ENCODE measurements around the gene WWOX. TPM values are rescaled to one million over a fixed set of nuclear protein-coding genes. Genes with fewer than 3 reads are reported as not detected.

The WWOX gene
- total and polyA plus RNA-seq, 2 donors (not counting 3 experiments of a cell fraction or from before 2014, with no cell fraction given): 6.2 to 12.5 TPM

DNA sequence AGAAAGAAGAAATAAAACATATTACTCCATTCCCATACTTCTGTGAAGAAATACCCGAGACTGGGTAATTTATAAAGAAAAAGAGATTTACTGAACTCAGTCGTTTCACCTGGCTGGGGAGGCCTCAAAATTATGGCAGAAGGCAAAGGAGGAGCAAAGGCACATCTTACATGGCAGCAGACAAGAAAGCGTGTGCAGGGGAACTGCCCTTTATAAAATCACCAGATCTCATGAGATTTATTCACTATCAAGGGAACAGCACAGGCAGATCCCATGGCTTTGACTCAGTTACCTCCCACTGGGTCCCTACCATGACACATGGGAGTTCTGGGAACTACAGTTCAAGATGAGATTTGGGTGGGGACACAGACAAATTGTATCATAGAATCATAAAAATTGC is 365.4 kb downstream of the WWOX start:
- no peaks in the 10 kb centered on the region for H3K79me2 ChIP-seq (ENCODE audit: control insufficient read depth, insufficient read depth, low read length)
- no peak overlapping the region for H2AFZ ChIP-seq (ENCODE audit: low read depth, low read length)
- intact Hi-C loops (cut with micrococcal nuclease) (no loop called here), dilution Hi-C loops (cut with MboI; ENCODE audit: extremely low pct_ligation_motif_present, low sequenced_read_pairs) (no loop called here)
- FAIRE-seq: no peak
- POLR2A ChIA-PET: no interaction called here
- CTCF ChIA-PET: no interaction called here
- no peak for DNase-seq (ENCODE audit: low read depth, low spot score)
- no peaks in the 10 kb centered on the region for H3K27me3 ChIP-seq (ENCODE audit: control insufficient read depth in 2 of 2, insufficient read depth in 2 of 2, low read length in 2 of 2)
- no TSS peak for BruUV-seq (replicated peaks)
- H3K4me2 ChIP-seq (ENCODE audit: insufficient read depth, low read length): no peak overlapping the region
- H3K9ac ChIP-seq (replicated peaks; ENCODE audit: extremely low read depth, insufficient read depth, low read length): no peak overlapping the region
- no peak overlapping the region for H3K27ac ChIP-seq (ENCODE audit: insufficient read depth, low read depth, low read length)
- H3K4me3 ChIP-seq (replicated peaks in 1 of 3; ENCODE audit: insufficient read depth in 1 of 3, low read depth in 1 of 3, low read length in 3 of 3): no peak overlapping the region
- H3K4me1 ChIP-seq (ENCODE audit: control insufficient read depth, extremely low read depth, insufficient read depth, low read length): no peaks in the 10 kb centered on the region
- H3K36me3 ChIP-seq (ENCODE audit: control insufficient read depth in 2 of 2, extremely low read depth in 1 of 2, insufficient read depth in 2 of 2, low read length in 2 of 2): no peaks in the 10 kb centered on the region
- H3K9me1 ChIP-seq (replicated peaks; ENCODE audit: control insufficient read depth, extremely low read depth, insufficient read depth, low read length): no peaks in the 10 kb centered on the region
- TF ChIP-seq GATA2 (IDR thresholded peaks at IDR 0.05; ENCODE audit: insufficient read depth, insufficient read length, low read depth, low read length): no peak
- TF ChIP-seq, protein P1, sequence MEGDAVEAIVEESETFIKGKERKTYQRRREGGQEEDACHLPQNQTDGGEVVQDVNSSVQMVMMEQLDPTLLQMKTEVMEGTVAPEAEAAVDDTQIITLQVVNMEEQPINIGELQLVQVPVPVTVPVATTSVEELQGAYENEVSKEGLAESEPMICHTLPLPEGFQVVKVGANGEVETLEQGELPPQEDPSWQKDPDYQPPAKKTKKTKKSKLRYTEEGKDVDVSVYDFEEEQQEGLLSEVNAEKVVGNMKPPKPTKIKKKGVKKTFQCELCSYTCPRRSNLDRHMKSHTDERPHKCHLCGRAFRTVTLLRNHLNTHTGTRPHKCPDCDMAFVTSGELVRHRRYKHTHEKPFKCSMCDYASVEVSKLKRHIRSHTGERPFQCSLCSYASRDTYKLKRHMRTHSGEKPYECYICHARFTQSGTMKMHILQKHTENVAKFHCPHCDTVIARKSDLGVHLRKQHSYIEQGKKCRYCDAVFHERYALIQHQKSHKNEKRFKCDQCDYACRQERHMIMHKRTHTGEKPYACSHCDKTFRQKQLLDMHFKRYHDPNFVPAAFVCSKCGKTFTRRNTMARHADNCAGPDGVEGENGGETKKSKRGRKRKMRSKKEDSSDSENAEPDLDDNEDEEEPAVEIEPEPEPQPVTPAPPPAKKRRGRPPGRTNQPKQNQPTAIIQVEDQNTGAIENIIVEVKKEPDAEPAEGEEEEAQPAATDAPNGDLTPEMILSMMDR (IDR thresholded peaks at IDR 0.05; ENCODE audit: extremely low read depth in 1 of 2, insufficient read depth in 1 of 2, low read depth in 1 of 2, low read length in 2 of 2): no peak
- TF ChIP-seq, protein P2, sequence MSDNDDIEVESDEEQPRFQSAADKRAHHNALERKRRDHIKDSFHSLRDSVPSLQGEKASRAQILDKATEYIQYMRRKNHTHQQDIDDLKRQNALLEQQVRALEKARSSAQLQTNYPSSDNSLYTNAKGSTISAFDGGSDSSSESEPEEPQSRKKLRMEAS (IDR thresholded peaks at IDR 0.05; ENCODE audit: insufficient read depth, insufficient read length): no peak
- no peak for TF ChIP-seq MYC (IDR thresholded peaks at IDR 0.05; ENCODE audit: low read depth, low read length)
- TF ChIP-seq FOS (IDR thresholded peaks at IDR 0.05; ENCODE audit: borderline replicate concordance, insufficient read depth, low read length): no peak
- TF ChIP-seq EZH2 (IDR thresholded peaks at IDR 0.05; ENCODE audit: borderline replicate concordance, low read depth, low read length, severe bottlenecking): no peak
- no peak for TF ChIP-seq POLR2AphosphoS5 (IDR thresholded peaks at IDR 0.05; ENCODE audit: insufficient read depth, low read depth, low read length)
- no peak for TF ChIP-seq POLR2A (IDR thresholded peaks at IDR 0.05; ENCODE audit: low read depth, low read length)
- TF ChIP-seq JUN (IDR thresholded peaks at IDR 0.05; ENCODE audit: borderline replicate concordance, insufficient read depth, insufficient read length, low read depth): no peak
- H4K20me1 ChIP-seq (replicated peaks; ENCODE audit: control insufficient read depth, extremely low read depth, insufficient read depth, low read length): no peaks in the 10 kb centered on the region
- H3K9me3 ChIP-seq (replicated peaks; ENCODE audit: control insufficient read depth, insufficient read depth, low read length): peaks cover 5% of the 10 kb centered on the region
